Hepatocyte (in vitro differentiated cells): ENCODE data around the gene SEMA4A.

ENCODE experiments used
- CTCF ChIP-seq: fragments of 200-600 bp; sonication (generic); IDR thresholded peaks from 2 replicates; pipeline ENCODE4 v1.5.1; 2016; ENCODE audit warnings: antibody characterized with exemption, mild to moderate bottlenecking; ENCODE audit not compliant: poor library complexity
- EZH2 ChIP-seq: fragments of 200-600 bp; sonication (generic); IDR thresholded peaks from 2 replicates; pipeline ENCODE4 v1.6.1; 2016; ENCODE audit warnings: antibody characterized with exemption, mild to moderate bottlenecking, borderline replicate concordance
- EZH2phosphoT487 ChIP-seq: fragments of 200-600 bp; sonication (generic); IDR thresholded peaks from one replicate; pipeline ENCODE4 v1.6.1; 2018; ENCODE audit warnings: antibody characterized with exemption, mild to moderate bottlenecking, low read depth, moderate library complexity; ENCODE audit not compliant: unreplicated experiment, severe bottlenecking

GRCh38 chr1:156162430-156163037 lies 9.1 kb downstream of the SEMA4A start:
- no peak for TF ChIP-seq CTCF
- no peak for TF ChIP-seq EZH2
- TF ChIP-seq EZH2phosphoT487: no peak
